BJ (cell line): ENCODE data around the gene CD99. TPM values are rescaled to one million over a fixed set of nuclear protein-coding genes. Genes with fewer than 3 reads are reported as not detected.

Source experiments
- CTCF ChIA-PET: fragments of 350-600 bp; formaldehyde crosslinking; extraction: SDS; loops from one replicate; lab custom pipeline; 2021; ENCODE audit warnings: antibody characterized with exemption, inconsistent platforms; lab: Yijun Ruan, JAX
- POLR2A ChIA-PET: fragments of 300-600 bp; sonication (Branson Sonifier 250); formaldehyde crosslinking; extraction: SDS; loops from one replicate; lab custom pipeline; 2021; ENCODE audit warnings: antibody characterized with exemption; lab: Charles Lee
- DNase-seq: peaks from one replicate; pipeline ENCODE4 v3.0.0-alpha.2; 2011; ENCODE audit warnings: low read depth
- H3K27me3 ChIP-seq: 2 replicates; pipeline ENCODE4 v1.6.0; 2011; ENCODE audit warnings: low read length; ENCODE audit not compliant: control insufficient read depth, insufficient read depth
- H3K36me3 ChIP-seq: 2 replicates; pipeline ENCODE4 v1.5.1; 2011; ENCODE audit warnings: low read length; ENCODE audit not compliant: control insufficient read depth, insufficient read depth
- H3K4me3 ChIP-seq: 2 replicates; pipeline ENCODE4 v1.5.1; 2011; ENCODE audit warnings: low read depth, mild to moderate bottlenecking, control low read depth, low read length
- polyA plus RNA-seq: library from polyadenylated mRNA; depleted of rRNA; stranded (reverse); fragments of >200 nt; gene quantifications from 2 replicates; pipeline ENCODE4 v1.2.3, GENCODE V29; 2011
- TF ChIP-seq, protein P1 (sequence below): IDR thresholded peaks from 2 replicates; pipeline ENCODE4 v1.5.1; 2011; ENCODE audit warnings: low read depth, mild to moderate bottlenecking, control low read depth, inconsistent platforms, low read length, moderate library complexity; ENCODE audit not compliant: insufficient read depth

The CD99 gene
- polyA plus RNA-seq, 1 experiment: 479 TPM

DNA sequence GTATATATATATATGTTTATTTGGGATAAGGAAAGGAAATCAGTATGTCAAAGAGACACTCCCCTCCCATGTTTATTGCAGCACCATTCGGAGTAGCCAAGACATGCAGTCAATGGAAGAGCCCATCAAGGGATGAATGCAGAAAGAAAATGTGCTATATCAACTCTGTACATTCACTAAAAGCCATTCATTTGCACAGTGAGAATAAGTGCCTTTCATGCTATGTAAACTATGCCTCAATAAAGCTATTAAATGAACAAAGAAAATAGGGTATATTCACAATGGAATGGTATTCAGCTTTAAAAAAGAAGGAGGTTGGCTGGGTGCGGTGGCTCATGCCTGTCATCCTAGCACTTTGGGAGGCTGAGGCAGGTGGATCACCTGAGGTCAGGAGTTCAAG lies 20.3 kb downstream of the CD99 start:
- CTCF ChIA-PET: no interaction called here
- H3K27me3 ChIP-seq: no peaks in the 10 kb centered on the region
- POLR2A ChIA-PET: no interaction called here
- no peak overlapping the region for H3K4me3 ChIP-seq
- peaks cover 18% of the 10 kb centered on the region for H3K36me3 ChIP-seq
- TF ChIP-seq, protein P1, sequence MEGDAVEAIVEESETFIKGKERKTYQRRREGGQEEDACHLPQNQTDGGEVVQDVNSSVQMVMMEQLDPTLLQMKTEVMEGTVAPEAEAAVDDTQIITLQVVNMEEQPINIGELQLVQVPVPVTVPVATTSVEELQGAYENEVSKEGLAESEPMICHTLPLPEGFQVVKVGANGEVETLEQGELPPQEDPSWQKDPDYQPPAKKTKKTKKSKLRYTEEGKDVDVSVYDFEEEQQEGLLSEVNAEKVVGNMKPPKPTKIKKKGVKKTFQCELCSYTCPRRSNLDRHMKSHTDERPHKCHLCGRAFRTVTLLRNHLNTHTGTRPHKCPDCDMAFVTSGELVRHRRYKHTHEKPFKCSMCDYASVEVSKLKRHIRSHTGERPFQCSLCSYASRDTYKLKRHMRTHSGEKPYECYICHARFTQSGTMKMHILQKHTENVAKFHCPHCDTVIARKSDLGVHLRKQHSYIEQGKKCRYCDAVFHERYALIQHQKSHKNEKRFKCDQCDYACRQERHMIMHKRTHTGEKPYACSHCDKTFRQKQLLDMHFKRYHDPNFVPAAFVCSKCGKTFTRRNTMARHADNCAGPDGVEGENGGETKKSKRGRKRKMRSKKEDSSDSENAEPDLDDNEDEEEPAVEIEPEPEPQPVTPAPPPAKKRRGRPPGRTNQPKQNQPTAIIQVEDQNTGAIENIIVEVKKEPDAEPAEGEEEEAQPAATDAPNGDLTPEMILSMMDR: no peak
- DNase-seq: no peak

GRCh38 chrX:2712428-2712827 lies 21.3 kb downstream of the CD99 start:
- no peak for DNase-seq
- ChIA-PET CTCF (no interaction called here), POLR2A (no interaction called here)
- Histone ChIP-seq H3K36me3 (peaks cover 20% of the 10 kb centered on the region), H3K4me3 (no peak overlapping the region), H3K27me3 (no peaks in the 10 kb centered on the region)
- TF ChIP-seq, protein P1: no peak

GRCh38 chrX:2712890-2713840 lies 22.1 kb downstream of the CD99 start:
- TF ChIP-seq, protein P1: no peak
- DNase-seq: no peak
- no peaks in the 10 kb centered on the region for H3K27me3 ChIP-seq
- ChIA-PET CTCF (no interaction called here), POLR2A (no interaction called here)
- H3K4me3 ChIP-seq: no peak overlapping the region
- H3K36me3 ChIP-seq: peaks cover 24% of the 10 kb centered on the region

GRCh38 chrX:2714551-2714950 lies 23.5 kb downstream of the CD99 start:
- CTCF ChIA-PET: no interaction called here
- Histone ChIP-seq H3K36me3 (peaks cover 29% of the 10 kb centered on the region), H3K27me3 (no peaks in the 10 kb centered on the region), H3K4me3 (no peak overlapping the region)
- TF ChIP-seq, protein P1: no peak
- DNase-seq: no peak
- POLR2A ChIA-PET: no interaction called here

- H3K36me3 ChIP-seq: peaks cover 34% of the 10 kb centered on the region
- no peak for DNase-seq
Observed at GRCh38 chrX:2715066-2715600, 24.0 kb downstream of the CD99 start.

More at GRCh38 chrX:2715066-2715600, 24.0 kb downstream of the CD99 start:
- TF ChIP-seq, protein P1: no peak
- CTCF ChIA-PET: no interaction called here
- POLR2A ChIA-PET: no interaction called here
- Histone ChIP-seq H3K27me3 (no peaks in the 10 kb centered on the region), H3K4me3 (no peak overlapping the region)
